PFSK-1 (cell line): ENCODE measurements around the gene HABP2.

ENCODE experiments used
- FOXP2 ChIP-seq: optimal IDR thresholded peaks from 2 replicates; pipeline ENCODE3; 2011; ENCODE audit warnings: borderline replicate concordance, control low read depth, inconsistent platforms; ENCODE audit not compliant: insufficient read depth; ENCODE audit errors: extremely low read length, extremely low read depth
- POLR2AphosphoS5 ChIP-seq: IDR thresholded peaks from 2 replicates; pipeline ENCODE4 v1.6.1; 2012; ENCODE audit warnings: low read depth, mild to moderate bottlenecking, control low read depth, low read length, moderate library complexity
- REST ChIP-seq, 2 experiments: IDR thresholded peaks; 2 replicates each; pipeline versions ENCODE4 v1.6.1 to v1.8.0; 2011 to 2012; ENCODE audit warnings: low read depth in 2 of 2, low read length in 2 of 2, control low read depth in 1 of 2, inconsistent platforms in 1 of 2, mild to moderate bottlenecking in 1 of 2, moderate library complexity in 1 of 2; ENCODE audit not compliant: insufficient read depth in 1 of 2
- SIN3A ChIP-seq: IDR thresholded peaks from 2 replicates; pipeline ENCODE4 v1.6.1; 2012; ENCODE audit warnings: mild to moderate bottlenecking, low read length, moderate library complexity, borderline replicate concordance; ENCODE audit not compliant: insufficient read depth
- TAF1 ChIP-seq: IDR thresholded peaks from 2 replicates; pipeline ENCODE4 v1.6.1; 2012; ENCODE audit warnings: low read length, control low read depth, borderline replicate concordance; ENCODE audit not compliant: insufficient read depth

Gene HABP2

GRCh38 chr10:113534423-113534822 lies 18.4 kb upstream of the HABP2 start:
- TF ChIP-seq REST (IDR thresholded peaks at IDR 0.05; ENCODE audit: insufficient read depth in 1 of 2, low read depth in 2 of 2, low read length in 2 of 2) (no peak), SIN3A (no peak), FOXP2 (no peak), TAF1 (no peak), POLR2AphosphoS5 (no peak)

GRCh38 chr10:113537672-113538071 lies 15.2 kb upstream of the HABP2 start:
- no peak for TF ChIP-seq POLR2AphosphoS5

GRCh38 chr10:113538151-113538550 lies 14.7 kb upstream of the HABP2 start:
- TF ChIP-seq REST (IDR thresholded peaks at IDR 0.05; ENCODE audit: insufficient read depth in 1 of 2, low read depth in 2 of 2, low read length in 2 of 2) (no peak), POLR2AphosphoS5 (no peak), SIN3A (no peak), TAF1 (no peak), FOXP2 (no peak)

DNA sequence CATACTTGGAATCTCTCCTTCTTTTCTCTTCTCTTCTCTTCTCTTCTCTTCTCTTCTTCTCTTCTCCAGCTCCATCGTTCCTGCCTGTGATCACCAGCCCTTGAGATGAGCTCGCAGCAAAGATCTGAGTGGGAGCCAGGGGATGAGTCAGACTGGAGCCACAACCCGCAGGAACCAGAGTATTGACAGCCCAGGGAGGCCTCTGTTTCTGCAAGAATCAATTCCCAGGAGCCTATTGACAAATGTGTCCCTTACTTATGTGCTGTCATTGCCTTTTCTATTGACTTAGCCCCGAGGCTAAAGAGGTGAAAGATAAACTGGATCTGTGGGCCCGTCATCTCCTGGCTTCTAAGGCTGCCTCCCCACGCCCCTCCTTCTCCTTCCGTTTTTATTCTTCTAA lies 13.1 kb upstream of the HABP2 start:
- TF ChIP-seq TAF1: no peak
- no peak for TF ChIP-seq SIN3A
- TF ChIP-seq FOXP2: no peak
- no peak for TF ChIP-seq REST (IDR thresholded peaks at IDR 0.05; ENCODE audit: insufficient read depth in 1 of 2, low read depth in 2 of 2, low read length in 2 of 2)
- no peak for TF ChIP-seq POLR2AphosphoS5

DNA sequence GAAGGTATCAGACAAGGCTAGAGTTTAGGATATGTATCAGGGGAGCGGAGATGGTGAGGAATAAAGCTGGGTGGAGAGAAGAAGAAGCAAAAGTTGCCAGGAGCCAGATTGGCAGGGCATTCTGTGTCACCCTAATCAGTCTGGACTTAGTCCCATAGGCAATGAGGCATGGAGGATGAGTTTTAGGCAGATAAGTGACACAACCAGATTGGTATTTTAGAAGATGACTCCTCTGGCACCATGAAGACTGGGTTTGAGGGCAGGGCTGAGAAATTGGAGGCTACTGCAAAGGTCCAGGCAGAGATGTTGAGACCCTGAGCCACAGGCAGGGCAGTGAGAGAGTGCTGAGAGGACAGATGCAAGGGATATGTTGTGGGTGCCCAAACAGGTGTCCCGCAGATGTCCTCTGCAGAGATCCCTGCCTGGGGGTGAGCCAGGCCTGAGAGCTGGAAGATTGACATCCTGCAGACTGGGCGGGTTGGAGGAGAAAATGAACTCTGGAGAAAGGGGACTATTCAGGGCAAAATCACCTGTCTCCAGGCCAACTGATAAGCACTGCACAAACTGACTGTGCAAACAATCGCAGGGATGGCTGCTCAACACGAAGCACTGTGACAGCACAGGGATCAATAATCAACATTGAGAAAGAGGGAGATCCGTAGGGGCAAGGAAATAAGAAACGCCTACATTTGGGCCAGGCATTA lies 11.9 kb upstream of the HABP2 start:
- TF ChIP-seq POLR2AphosphoS5 (no peak), FOXP2 (no peak), REST (IDR thresholded peaks at IDR 0.05; ENCODE audit: insufficient read depth in 1 of 2, low read depth in 2 of 2, low read length in 2 of 2) (no peak), SIN3A (no peak), TAF1 (no peak)
